Stimulated activated CD8-positive, alpha-beta memory T cell treated with anti-CD3 and anti-CD28 coated beads, Interleukin-15, amount 100 ng/mL, for 48 hours (primary cell): ENCODE results near the gene NOX4.
"Not testable (repeated sequence)": the region's sequence is repeated elsewhere in the genome, so short reads cannot be mapped to it uniquely, and the experiment has no call there.

ENCODE experiments used
- DNase-seq, 2 donors: peaks; one replicate each; pipeline ENCODE4 v3.0.0-alpha.2; 2020; ENCODE audit warnings: low read depth in 2 of 2

The NOX4 gene

DNA sequence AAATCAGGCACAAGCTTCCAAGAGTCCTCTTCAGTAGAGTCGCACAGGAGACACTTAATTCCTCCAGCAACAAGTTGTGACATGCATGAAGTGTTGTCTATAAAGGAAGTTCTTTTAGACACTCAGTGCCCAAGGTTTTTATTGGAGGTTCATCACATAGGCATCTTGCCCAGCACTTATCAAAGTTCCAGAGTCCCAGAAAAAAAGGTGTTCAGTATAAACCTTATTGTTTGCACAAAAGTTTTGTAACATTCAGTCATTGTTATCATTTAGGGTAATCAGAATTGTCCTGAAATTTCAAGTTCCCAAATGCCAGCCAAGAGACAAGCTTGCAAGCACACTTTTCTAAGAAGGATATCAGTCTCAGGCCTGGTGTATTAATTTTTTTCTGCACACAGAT is 182.9 kb downstream of the NOX4 start:
- not testable (repeated sequence) for DNase-seq

DNA sequence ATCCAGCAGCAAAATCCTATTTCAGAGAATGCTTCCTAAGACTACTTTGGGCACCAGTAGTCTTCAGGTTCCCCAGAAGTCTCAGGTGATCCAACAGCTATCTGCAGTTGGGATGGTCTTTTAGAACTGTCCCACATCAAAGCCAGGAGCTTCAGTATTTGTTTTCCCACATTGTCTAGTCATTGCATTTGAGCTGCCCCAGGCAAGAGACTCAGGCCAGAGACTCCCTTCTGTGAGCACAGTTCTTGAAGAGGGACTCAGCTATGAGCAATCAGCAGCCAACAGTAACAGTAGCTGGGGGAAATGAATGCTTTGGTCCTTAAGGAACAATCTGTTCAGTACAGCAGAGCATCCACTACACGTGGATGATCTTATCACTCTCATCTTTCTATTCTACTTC is 188.1 kb downstream of the NOX4 start:
- DNase-seq, result not testable (repeated sequence)

DNA sequence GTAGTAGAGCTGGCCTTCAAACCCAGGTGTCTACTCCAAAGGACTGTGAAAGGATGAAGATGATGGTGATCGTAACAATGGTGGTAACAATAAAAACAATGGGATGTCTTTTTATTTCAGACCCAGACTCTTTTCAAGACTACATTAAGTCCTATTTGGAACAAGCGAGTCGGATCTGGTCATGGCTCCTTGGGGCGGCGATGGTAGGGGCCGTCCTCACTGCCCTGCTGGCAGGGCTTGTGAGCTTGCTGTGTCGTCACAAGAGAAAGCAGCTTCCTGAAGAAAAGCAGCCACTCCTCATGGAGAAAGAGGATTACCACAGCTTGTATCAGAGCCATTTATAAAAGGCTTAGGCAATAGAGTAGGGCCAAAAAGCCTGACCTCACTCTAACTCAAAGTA is 196.2 kb downstream of the NOX4 start:
- not testable (repeated sequence) for DNase-seq

DNA sequence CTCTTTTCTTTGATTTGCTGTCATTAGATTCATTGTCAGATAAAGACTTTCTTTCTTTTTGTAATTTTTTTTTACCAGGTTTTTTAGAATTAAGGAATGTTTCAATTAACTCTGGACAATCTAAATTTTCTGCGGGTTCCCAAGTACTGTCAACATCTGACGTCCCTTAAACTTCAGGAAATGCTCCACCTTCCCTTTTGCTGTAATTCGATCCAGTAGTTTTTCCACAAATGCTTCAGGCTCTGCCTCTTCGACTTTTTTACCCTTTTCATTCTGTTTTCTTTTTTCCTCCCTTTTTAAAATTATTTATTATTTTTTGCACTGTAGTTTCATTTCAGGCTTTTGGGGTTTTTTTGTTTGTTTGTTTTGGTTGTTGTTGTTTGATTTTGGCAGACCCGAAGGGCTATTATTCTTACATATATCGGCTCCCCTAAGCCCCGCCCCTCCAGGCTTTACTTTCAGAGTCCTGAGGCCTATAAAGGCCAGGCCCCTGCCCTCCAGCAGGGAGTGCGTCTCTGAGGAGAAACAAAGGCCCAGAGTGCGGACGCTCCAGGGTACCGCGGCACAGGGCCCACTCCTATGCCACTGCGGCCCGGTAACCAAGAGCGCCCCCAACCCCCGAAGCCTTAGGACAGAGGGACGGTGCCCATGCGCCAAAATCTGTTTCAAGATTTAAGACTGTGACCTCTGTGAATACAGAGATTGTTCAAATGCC is 197.1 kb downstream of the NOX4 start:
- DNase-seq, result no peak

DNA sequence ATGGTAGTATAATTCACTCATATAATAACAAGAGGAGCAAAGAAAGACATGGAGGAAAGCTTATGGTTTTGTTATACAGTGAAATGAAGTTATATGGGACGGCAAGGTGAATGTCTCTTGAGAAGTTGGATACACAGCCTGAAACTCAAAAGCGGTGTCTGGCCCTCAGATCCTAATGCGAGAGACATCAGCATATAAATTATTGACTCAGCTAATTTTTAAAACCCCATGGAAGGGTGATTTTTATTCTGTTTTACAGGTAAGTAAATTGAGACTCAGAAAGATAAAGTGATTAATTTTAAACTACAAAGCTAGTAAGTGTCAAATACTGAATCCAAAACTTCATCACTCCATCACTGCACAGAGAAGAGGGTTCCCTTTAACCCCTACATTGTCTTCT is 203.2 kb downstream of the NOX4 start:
- not testable (repeated sequence) for DNase-seq

DNA sequence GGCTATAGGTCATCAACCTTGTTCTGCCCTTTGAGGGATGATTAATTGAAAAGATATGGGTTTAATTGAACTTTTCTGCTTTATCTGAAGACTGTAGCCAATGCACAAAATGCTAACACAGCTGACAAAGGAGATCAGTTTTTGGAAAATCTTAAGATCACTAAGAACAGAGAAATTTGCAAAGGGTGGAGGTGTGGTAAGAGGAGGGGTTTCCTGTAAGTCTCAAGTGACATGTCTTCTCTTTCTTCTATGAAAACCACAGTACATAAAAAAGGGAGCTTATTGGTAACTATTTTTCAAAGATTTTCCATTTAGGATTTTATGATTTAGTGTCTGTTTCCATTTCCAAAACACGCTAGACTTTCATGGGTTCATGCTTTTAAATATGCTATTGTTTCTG is 204.6 kb downstream of the NOX4 start:
- not testable (repeated sequence) for DNase-seq

DNA sequence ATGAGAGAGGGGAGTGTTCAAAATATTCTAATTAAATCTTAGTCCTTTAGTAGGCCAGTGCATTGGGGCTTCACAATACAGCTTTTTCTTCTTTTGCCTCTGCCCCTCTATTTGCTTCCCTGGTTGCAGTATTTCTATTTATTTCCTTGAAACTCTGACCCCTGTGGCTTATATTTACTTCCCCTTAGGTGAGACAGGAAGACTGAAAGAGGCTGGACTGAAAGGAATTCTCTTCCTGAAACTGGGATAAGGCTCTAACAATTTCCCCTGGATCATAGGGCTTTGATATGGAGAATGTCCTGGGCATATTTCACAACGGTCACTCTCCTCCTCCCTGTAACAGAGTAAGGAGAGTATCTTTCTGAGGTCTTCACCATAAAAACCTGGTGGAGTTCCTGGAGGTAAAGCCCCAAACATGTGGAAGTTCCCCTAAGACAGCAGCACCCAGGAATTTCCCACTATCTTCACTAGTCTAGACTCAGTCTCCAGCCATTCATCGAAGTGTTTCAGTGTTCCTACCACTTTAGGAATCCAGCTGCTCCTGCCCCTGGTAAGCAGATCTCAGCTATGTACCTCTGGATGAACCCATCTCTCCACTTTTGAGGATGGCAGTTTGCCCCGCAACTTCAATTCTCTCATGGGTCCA is 210.0 kb downstream of the NOX4 start:
- DNase-seq, result not testable (repeated sequence)

DNA sequence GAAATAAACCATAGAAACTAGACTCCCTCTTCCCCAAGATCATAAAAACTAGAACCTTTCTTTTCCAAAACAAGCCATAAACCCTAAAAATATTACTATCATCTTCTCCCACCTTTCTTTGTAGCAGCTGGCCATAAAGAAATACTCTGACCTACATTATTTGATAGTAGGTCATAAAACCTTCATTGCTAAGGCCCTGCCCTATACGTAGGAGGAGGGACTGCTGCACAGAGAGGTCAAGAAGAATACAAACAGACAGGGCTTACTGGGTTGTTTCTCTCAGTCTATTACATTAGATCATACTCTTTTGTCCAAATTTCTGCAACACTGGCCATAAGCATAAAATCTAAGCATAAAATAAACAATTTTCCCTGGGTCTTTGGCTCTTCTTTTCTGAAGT is 212.0 kb downstream of the NOX4 start:
- no peak for DNase-seq

DNA sequence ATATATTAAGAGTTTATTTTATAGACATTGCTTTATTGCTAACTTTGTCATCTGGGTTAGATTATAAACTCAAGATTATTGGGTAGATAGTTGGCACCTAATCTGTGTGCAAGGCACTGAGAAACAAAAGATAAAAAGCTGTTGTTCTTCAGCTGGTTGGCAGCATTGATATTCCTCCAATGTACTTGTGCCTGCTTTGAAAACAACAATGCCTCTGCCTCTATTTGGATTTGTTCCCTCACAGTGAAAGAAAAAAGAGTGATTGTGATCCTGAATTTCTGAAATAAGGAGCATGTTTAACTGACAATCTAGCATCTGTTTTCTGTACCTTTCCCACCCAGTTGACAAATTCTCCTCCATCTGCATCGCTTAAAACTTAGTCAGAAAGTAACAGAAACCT is 215.2 kb downstream of the NOX4 start:
- no peak for DNase-seq
